ENCODE data around the gene CST7. TPM values are rescaled to one million over a fixed set of nuclear protein-coding genes. Genes with fewer than 3 reads are reported as not detected.

The CST7 gene
- total and polyA plus RNA-seq, 5 donors from 2014 or later = 30.7 to 208 (median 133) TPM

DNA sequence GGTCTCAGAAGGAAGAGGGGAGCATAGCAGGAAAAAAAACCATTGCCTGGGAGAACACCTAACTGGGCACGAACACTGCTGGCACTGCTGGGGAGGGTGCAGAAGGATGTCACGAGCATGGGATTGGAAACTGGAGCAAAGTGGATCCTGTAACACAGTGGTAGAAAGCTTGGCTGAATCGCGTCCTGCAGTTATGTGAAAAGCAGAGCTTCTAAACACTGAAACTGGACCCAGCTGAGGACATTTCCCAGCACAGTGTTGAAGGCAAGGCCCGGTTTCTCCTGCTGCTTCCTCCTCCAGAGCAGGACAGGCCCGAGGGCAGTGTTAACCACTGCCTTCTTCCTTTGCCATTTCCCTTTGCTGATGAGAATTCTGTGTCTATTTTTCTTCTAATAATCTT lies 36.7 kb downstream of the CST7 start:
- no peaks in the 10 kb centered on the region for H3K9me3 Mint-ChIP-seq
- no peak overlapping the region for H3K27ac ChIP-seq (ENCODE audit: insufficient read depth, low read length, poor library complexity, severe bottlenecking)
- peaks cover 10% of the 10 kb centered on the region for H3K4me1 ChIP-seq (ENCODE audit: control insufficient read depth, insufficient read depth, low read length, poor library complexity, severe bottlenecking)
- peaks cover 43% of the 10 kb centered on the region for H3K36me3 Mint-ChIP-seq
- H3K36me3 ChIP-seq (ENCODE audit: control insufficient read depth, insufficient read depth, low read length) = peaks cover 30% of the 10 kb centered on the region
- peak overlapping the region; percentile 24 to 94 (median 59) for H3K27ac Mint-ChIP-seq
- H3K27me3 ChIP-seq (ENCODE audit: control insufficient read depth, insufficient read depth, low read length) = no peaks in the 10 kb centered on the region
- no peaks in the 10 kb centered on the region for H3K27me3 Mint-ChIP-seq
- H3K4me3 Mint-ChIP-seq = peak overlapping the region in 2 of 4 donors; percentile 63 to 89
- DNase-seq (no peak), ATAC-seq (ENCODE audit: low read depth in 2 of 2) (no peak)
- H3K4me1 Mint-ChIP-seq = peaks cover 32 to 64% (median 50%) of the 10 kb centered on the region in 4 donors
- H3K9me3 ChIP-seq (ENCODE audit: control insufficient read depth in 2 of 2, low read length in 2 of 2) = no peaks in the 10 kb centered on the region
- H3K4me3 ChIP-seq (ENCODE audit: low read depth, low read length) = no peak overlapping the region

- H3K27ac Mint-ChIP-seq = peak overlapping the region in 2 of 3 donors; percentile 57 to 94
- H3K36me3 Mint-ChIP-seq = peaks cover 36% of the 10 kb centered on the region
- peaks cover 23% of the 10 kb centered on the region for H3K36me3 ChIP-seq (ENCODE audit: control insufficient read depth, insufficient read depth, low read length)
- no peak for DNase-seq
- no peak overlapping the region for H3K27ac ChIP-seq (ENCODE audit: insufficient read depth, low read length, poor library complexity, severe bottlenecking)
- peaks cover 36 to 70% (median 56%) of the 10 kb centered on the region in 4 donors for H3K4me1 Mint-ChIP-seq
- H3K4me3 Mint-ChIP-seq = peak overlapping the region in 1 of 4 donors; percentile 89
- no peaks in the 10 kb centered on the region for H3K27me3 Mint-ChIP-seq
- H3K9me3 ChIP-seq (ENCODE audit: control insufficient read depth in 2 of 2, low read length in 2 of 2) = no peaks in the 10 kb centered on the region
- H3K9me3 Mint-ChIP-seq = no peaks in the 10 kb centered on the region
- H3K4me3 ChIP-seq (ENCODE audit: low read depth, low read length) = no peak overlapping the region
- H3K27me3 ChIP-seq (ENCODE audit: control insufficient read depth, insufficient read depth, low read length) = no peaks in the 10 kb centered on the region
- H3K4me1 ChIP-seq (ENCODE audit: control insufficient read depth, insufficient read depth, low read length, poor library complexity, severe bottlenecking) = peaks cover 17% of the 10 kb centered on the region
- ATAC-seq (ENCODE audit: low read depth in 2 of 2) = no peak
Measured at GRCh38 chr20:24986436-24987015, 37.5 kb downstream of the CST7 start.

GRCh38 chr20:24987244-24987643 lies 38.2 kb downstream of the CST7 start:
- no peak for DNase-seq
- Histone ChIP-seq H3K27me3 (ENCODE audit: control insufficient read depth, insufficient read depth, low read length) (no peaks in the 10 kb centered on the region), H3K4me3 (ENCODE audit: low read depth, low read length) (no peak overlapping the region), H3K9me3 (ENCODE audit: control insufficient read depth in 2 of 2, low read length in 2 of 2) (no peaks in the 10 kb centered on the region), H3K27ac (ENCODE audit: insufficient read depth, low read length, poor library complexity, severe bottlenecking) (no peak overlapping the region), H3K36me3 (ENCODE audit: control insufficient read depth, insufficient read depth, low read length) (peaks cover 19% of the 10 kb centered on the region), H3K4me1 (ENCODE audit: control insufficient read depth, insufficient read depth, low read length, poor library complexity, severe bottlenecking) (peaks cover 24% of the 10 kb centered on the region)
- Mint-ChIP-seq H3K27ac (peak overlapping the region in 1 of 3 donors; percentile 57), H3K36me3 (peaks cover 32% of the 10 kb centered on the region), H3K27me3 (no peaks in the 10 kb centered on the region), H3K4me1 (peaks cover 36 to 77% (median 61%) of the 10 kb centered on the region in 4 donors), H3K4me3 (no peak overlapping the region), H3K9me3 (no peaks in the 10 kb centered on the region)
- ATAC-seq (ENCODE audit: low read depth in 2 of 2) = no peak

GRCh38 chr20:24987873-24988835 lies 39.1 kb downstream of the CST7 start:
- Mint-ChIP-seq H3K4me3 (peak overlapping the region in 1 of 4 donors; percentile 14), H3K4me1 (peaks cover 38 to 82% (median 61%) of the 10 kb centered on the region in 4 donors), H3K27me3 (no peaks in the 10 kb centered on the region), H3K9me3 (no peaks in the 10 kb centered on the region), H3K36me3 (peaks cover 23% of the 10 kb centered on the region), H3K27ac (peak overlapping the region in 2 of 3 donors; percentile 11 to 25)
- Histone ChIP-seq H3K9me3 (ENCODE audit: control insufficient read depth in 2 of 2, low read length in 2 of 2) (no peaks in the 10 kb centered on the region), H3K27ac (ENCODE audit: insufficient read depth, low read length, poor library complexity, severe bottlenecking) (no peak overlapping the region), H3K4me1 (ENCODE audit: control insufficient read depth, insufficient read depth, low read length, poor library complexity, severe bottlenecking) (peaks cover 24% of the 10 kb centered on the region), H3K4me3 (ENCODE audit: low read depth, low read length) (no peak overlapping the region), H3K36me3 (ENCODE audit: control insufficient read depth, insufficient read depth, low read length) (peaks cover 12% of the 10 kb centered on the region), H3K27me3 (ENCODE audit: control insufficient read depth, insufficient read depth, low read length) (no peaks in the 10 kb centered on the region)
- DNase-seq = no peak
- ATAC-seq (ENCODE audit: low read depth in 2 of 2) = no peak

DNA sequence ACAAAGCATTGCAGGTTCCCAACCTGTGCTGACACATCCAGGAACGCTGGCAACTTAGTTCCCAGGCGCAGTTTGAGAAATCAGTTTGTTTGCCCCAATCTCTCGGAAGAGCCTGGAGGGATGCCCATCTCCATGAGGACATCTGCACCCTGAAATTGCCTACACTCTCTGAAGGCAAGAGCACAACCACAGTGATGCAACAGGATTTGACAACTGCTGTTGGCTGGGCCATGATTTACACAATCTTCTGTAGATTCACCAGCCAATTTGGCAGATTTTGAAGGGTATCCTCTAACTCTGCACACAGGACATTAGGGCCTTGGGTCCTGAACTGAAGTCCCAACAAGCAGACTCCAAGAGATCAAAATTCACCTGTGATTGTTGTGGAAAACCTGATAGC lies 40.1 kb downstream of the CST7 start:
- Histone ChIP-seq H3K27ac (ENCODE audit: insufficient read depth, low read length, poor library complexity, severe bottlenecking) (no peak overlapping the region), H3K4me3 (ENCODE audit: low read depth, low read length) (no peak overlapping the region), H3K36me3 (ENCODE audit: control insufficient read depth, insufficient read depth, low read length) (peaks cover 4% of the 10 kb centered on the region), H3K9me3 (ENCODE audit: control insufficient read depth in 2 of 2, low read length in 2 of 2) (no peaks in the 10 kb centered on the region), H3K27me3 (ENCODE audit: control insufficient read depth, insufficient read depth, low read length) (no peaks in the 10 kb centered on the region), H3K4me1 (ENCODE audit: control insufficient read depth, insufficient read depth, low read length, poor library complexity, severe bottlenecking) (peaks cover 24% of the 10 kb centered on the region)
- Mint-ChIP-seq H3K9me3 (no peaks in the 10 kb centered on the region), H3K4me3 (peak overlapping the region in 1 of 4 donors; percentile 14), H3K36me3 (peaks cover 15% of the 10 kb centered on the region), H3K27ac (no peak overlapping the region), H3K4me1 (peaks cover 41 to 88% (median 62%) of the 10 kb centered on the region in 4 donors), H3K27me3 (no peaks in the 10 kb centered on the region)
- DNase-seq (no peak), ATAC-seq (ENCODE audit: low read depth in 2 of 2) (no peak)

GRCh38 chr20:24990810-24991252 lies 41.8 kb downstream of the CST7 start:
- H3K9me3 ChIP-seq (ENCODE audit: control insufficient read depth in 2 of 2, low read length in 2 of 2) = no peaks in the 10 kb centered on the region
- no peak overlapping the region for H3K27ac ChIP-seq (ENCODE audit: insufficient read depth, low read length, poor library complexity, severe bottlenecking)
- peak overlapping the region; percentile 92 to 99 (median 94) for H3K4me3 Mint-ChIP-seq
- H3K36me3 Mint-ChIP-seq = peaks cover 14% of the 10 kb centered on the region
- H3K36me3 ChIP-seq (ENCODE audit: control insufficient read depth, insufficient read depth, low read length) = peaks cover 4% of the 10 kb centered on the region
- peaks cover 0 to 1% (median 0%) of the 10 kb centered on the region in 7 donors for H3K9me3 Mint-ChIP-seq
- peaks cover 31% of the 10 kb centered on the region for H3K4me1 ChIP-seq (ENCODE audit: control insufficient read depth, insufficient read depth, low read length, poor library complexity, severe bottlenecking)
- H3K27me3 Mint-ChIP-seq = no peaks in the 10 kb centered on the region
- no peak for DNase-seq
- peak overlapping the region; percentile 70 for H3K4me3 ChIP-seq (ENCODE audit: low read depth, low read length)
- ATAC-seq (ENCODE audit: low read depth in 2 of 2) = no peak
- peaks cover 26 to 84% (median 55%) of the 10 kb centered on the region in 4 donors for H3K4me1 Mint-ChIP-seq
- H3K27me3 ChIP-seq (ENCODE audit: control insufficient read depth, insufficient read depth, low read length) = no peaks in the 10 kb centered on the region
- peak overlapping the region in 2 of 3 donors; percentile 97 to 98 for H3K27ac Mint-ChIP-seq

DNA sequence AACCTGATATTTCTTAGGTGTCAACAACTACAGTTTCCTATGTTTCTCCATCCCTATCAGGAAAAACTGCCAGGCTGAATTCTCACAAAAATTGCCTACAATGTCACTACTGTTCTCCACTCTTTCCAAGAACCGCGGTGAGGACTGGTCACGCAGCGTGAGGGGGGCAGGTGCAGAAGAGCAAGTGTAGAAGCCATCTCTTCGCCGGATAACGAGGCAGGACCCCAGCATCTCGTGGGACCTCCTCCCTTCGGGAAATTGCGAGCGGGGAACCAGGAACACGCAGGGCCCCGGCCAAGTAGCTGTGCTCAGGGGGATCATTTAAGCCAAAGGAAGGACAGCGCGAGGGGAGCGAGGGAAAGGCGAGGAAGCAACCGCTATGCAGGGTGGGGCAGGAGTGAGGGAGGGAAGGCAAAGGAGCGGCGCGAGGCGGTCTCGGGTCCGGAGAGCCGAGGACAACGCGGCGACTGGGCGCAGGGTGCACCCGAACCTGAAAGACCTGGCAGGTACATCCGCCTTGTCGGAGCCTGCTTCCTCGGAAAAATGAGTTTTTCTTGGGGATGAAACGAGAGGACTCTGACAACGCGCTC lies 42.9 kb downstream of the CST7 start:
- no peaks in the 10 kb centered on the region for H3K9me3 ChIP-seq (ENCODE audit: control insufficient read depth in 2 of 2, low read length in 2 of 2)
- H3K27ac ChIP-seq (ENCODE audit: insufficient read depth, low read length, poor library complexity, severe bottlenecking) = peak overlapping the region; percentile 96
- Mint-ChIP-seq H3K27me3 (no peaks in the 10 kb centered on the region), H3K9me3 (peaks cover 0 to 2% (median 0%) of the 10 kb centered on the region in 7 donors), H3K4me3 (peak overlapping the region; percentile 92 to 99 (median 94)), H3K36me3 (peaks cover 14% of the 10 kb centered on the region), H3K4me1 (peaks cover 26 to 74% (median 47%) of the 10 kb centered on the region in 4 donors), H3K27ac (peak overlapping the region; percentile 95 to 98 (median 97))
- H3K4me1 ChIP-seq (ENCODE audit: control insufficient read depth, insufficient read depth, low read length, poor library complexity, severe bottlenecking) = peaks cover 27% of the 10 kb centered on the region
- H3K36me3 ChIP-seq (ENCODE audit: control insufficient read depth, insufficient read depth, low read length) = peaks cover 4% of the 10 kb centered on the region
- ATAC-seq (ENCODE audit: low read depth in 2 of 2) (peak in 1 of 2 donors; percentile 1), DNase-seq (peak in 1 of 3 donors; percentile 37)
- peak overlapping the region; percentile 70 for H3K4me3 ChIP-seq (ENCODE audit: low read depth, low read length)
- H3K27me3 ChIP-seq (ENCODE audit: control insufficient read depth, insufficient read depth, low read length) = no peaks in the 10 kb centered on the region
